GM18519 (cell line): ENCODE data around the gene FASTKD2.

Experiments
- ATAC-seq: cut with Tn5 transposase; IDR thresholded peaks from one replicate; pipeline ENCODE4 v1.9.1; 2021; ENCODE audit warnings: mild to moderate bottlenecking, moderate library complexity; ENCODE audit not compliant: unreplicated experiment, low FRiP score

FASTKD2 gene

DNA sequence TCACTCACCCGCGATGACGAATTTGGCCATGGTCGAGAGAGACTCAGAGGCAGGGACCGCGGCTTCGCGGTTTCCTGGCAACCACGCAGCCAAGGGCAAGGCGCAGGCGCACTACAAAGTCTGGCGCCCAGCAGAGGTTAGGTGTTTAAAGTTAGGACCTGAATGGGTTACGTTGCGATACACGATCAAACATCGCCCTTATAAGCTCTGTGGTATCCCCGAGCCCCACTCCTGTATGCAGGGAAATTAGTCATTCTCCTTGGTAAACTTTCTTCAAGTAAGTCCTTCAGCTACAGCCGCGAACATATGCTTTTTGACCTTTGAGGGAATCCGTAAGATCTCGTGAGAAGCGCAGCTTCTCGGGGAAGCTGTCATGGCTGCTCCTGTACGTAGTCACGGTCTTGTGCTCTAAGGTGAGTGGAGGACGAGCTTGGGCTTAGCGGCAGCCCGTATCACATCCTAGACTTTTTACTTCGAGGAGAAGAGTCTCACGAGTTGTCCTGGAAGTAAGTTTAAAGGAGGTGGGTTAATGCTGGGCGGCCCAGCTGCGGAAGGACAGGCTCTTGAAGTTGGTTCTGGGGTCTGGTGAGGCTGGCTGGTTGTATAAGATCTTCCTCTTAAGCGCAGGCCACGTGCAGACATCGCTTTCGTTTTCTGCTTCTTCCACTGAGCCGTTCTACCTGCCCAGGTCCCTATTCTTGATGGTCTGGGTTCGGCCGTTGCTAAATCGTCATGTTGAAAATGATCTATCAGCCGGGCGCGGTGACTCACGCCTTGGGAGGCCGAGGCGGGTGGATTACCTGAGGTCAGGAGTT is at the start of gene FASTKD2, which contains the start of gene MDH1B:
Gene FASTKD2, plus strand, starts transcription at position 365 of the 815 bp plus-strand sequence. CDS start 1,088 bp downstream, outside the sequence.
Gene MDH1B, minus strand, starts transcription at position 87 of the 815 bp plus-strand sequence. Its CDS starts 57 bp downstream, at position 30.
- ATAC-seq, result peak; percentile 83

DNA sequence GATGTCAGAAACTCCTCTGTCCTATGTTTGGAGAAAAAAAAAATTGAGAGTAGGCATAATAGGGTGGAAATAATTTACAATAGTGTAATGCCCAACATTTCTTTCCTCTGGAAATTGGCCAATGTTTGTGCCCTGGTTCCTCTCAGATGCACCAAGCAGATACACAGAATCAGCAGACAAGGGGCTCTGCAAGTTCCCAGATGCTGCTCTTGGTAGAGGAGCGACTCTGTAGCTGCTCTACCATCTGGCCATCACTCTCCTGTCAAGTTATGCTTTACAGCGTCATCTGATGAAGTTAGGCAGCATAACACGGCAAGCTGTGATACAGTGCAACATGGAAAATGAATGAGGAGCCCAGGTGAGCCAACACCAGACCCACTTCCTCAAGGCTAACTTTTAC is 48.8 kb upstream of the FASTKD2 start:
- no peak for ATAC-seq

- ATAC-seq, result no peak
Measured at GRCh38 chr2:206718296-206718695, 47.1 kb upstream of the FASTKD2 start, which contains the start of gene DYTN. TSS of gene DYTN (minus strand) at chr2:206718396. CDS start at chr2:206718279, 117 bp downstream.

DNA sequence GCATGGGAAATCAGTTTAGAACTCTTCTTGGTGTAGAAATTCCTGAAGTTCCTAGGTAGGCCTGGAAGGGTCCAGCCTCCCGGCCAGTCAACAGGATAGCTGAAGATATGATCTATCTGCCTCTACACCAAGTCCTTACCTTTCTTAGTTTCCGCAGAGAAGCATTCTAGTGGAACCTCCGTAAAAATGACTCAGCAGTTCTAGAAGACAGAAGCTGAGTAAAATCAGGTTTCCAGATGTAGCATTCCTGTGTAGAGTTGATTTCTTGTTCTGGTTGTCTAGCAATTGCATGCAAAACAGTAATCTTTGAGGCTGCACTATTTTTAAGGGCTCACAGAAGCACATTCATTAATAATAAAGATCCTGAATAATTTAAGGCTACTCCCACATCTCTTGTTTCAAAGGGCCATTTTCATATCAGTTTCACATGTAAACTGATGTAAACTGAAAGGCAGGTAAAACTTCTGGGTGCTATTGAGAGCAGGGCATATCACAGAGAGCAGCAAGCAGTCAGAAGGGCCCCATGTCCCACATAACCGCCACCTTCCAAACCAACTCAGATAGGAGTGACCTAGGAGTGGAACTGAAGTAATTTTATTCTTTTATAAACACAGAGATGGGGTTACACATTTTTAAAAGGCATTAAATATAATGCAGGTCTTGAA is 44.0 kb upstream of the FASTKD2 start:
- ATAC-seq, result peak; percentile 83

GRCh38 chr2:206723288-206723687 is 42.1 kb upstream of the FASTKD2 start:
- ATAC-seq, result no peak

DNA sequence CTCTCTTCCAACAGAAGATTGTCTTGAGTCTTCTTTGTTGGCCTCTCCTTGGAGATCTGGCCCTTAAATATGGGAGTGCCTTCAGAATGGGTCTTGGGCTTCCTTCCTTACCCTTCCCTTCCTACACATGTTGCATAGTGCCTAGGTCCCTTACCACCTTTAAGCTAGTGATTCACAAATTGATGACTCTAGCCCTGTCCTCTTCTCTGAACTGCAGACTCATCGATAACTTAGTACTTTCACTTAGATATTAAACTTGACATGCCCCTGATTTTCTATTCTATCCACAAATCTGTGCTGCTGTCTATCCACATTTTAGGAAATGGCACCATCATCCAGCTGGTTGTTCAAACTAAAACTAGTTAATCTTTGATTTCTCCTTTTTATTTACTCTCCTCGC is 38.1 kb upstream of the FASTKD2 start:
- no peak for ATAC-seq

DNA sequence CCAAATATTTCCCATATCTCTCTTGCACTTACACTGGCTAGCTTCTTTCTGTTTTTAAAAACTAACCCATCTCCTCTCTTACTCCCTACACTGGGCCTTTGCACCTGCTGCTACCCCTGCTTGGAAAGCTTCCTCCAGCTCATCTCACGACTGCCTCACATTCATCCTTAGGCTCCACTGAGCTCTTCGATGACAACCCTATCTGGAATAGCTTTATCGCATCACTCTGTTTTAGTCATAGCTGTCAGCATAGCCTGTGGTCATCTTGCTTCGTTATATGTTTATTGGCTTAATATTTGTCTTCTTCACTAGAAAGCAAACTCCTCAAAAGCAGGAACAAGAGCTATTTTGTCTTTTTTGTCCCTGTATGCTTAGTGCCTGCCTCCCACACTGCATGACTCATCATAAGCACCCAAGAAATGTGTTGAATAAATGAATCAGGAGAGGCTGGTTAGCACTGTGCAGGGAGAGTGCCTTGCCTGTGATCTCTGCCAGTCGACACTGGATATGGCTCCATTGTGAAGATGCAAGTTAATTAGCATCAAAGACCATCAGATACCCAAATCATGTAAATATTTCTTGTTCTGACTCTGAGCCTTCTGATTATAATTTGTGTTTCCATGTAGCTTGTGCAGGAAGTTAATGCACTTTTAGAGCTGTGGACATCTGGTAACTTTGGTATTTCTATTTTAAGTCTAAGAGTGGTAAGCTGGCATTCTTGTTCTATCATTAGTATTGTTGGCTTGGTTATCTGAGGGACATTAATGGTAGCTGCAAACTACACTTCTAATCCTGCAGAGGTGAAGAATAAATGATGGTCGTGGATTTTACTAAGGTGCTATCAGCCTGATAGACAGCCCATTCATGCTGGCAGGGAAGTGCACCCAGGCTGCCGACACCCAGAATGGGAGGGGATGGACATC is 36.9 kb upstream of the FASTKD2 start:
- no peak for ATAC-seq

- ATAC-seq, result no peak
Measured at GRCh38 chr2:206733341-206733740, 32.1 kb upstream of the FASTKD2 start.

DNA sequence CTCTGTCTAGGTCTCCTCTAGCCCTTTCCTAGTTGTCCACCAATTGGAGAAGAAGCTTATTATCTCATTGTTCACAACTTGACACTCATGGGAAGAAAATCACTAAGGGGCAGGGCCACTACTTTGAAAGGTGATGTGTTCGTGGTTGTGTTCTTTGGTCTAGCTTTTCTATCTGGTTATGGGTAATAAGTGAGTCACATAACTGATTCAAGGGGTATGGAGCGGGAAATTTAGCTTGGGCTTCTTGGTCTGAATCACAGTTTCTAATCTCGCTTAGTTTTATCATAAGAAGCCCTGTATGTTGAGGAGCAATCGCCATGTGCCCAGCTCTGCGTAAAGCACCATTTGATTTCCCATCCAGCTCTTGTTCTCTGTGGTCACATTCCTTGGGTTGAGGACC is 28.5 kb upstream of the FASTKD2 start:
- ATAC-seq, result no peak

DNA sequence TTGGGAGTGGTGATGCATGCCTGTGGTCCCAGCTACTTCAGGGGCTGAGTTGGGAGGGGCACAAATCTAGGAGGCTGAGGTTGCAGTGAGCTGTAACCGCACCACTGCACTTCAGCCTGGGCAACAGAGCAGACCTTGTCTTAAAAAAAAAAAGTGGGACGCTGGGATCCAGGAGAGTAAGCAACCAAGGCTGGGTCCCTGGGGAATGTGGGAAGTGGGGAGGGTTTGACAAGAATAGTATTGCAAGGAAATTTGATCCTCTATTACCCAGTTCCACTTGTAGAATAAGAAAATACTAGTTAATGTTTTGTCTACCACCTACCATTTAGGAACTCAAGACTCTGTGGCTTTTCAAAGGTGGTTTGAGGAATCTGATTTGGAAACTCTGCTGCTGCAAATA is 26.1 kb upstream of the FASTKD2 start:
- ATAC-seq, result no peak

- ATAC-seq, result no peak
Measured at GRCh38 chr2:206740800-206741199, 24.6 kb upstream of the FASTKD2 start.

GRCh38 chr2:206756816-206757215 is 8.6 kb upstream of the FASTKD2 start:
- no peak for ATAC-seq

DNA sequence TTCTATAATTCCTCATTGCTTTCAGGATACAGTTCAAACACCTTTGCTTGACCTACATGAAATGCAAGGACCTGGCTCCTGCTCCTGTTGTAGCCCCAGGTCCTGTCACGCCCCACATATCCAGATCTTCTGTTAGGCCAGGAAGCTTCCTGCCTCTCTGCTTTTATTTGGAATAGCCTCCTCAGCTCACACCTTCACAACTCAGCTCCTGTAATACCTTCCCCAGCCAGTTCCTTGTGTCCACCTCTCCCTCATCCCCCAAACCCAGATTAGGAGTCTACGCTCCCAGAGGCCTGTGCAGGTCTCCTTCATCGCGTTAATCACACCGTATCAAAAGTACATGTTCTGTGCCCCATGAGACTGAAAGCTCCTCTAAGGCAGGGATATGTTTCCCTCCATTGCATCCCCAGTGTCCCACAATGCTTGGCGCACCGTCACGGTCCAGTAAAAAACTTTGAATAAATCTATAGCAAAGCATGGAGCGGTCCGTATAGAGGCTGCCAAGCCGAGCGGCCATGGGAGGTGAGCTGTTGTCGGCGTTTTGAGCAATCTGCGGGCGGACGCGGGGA is 649 bp upstream of the FASTKD2 start:
- peak; percentile 3 for ATAC-seq

DNA sequence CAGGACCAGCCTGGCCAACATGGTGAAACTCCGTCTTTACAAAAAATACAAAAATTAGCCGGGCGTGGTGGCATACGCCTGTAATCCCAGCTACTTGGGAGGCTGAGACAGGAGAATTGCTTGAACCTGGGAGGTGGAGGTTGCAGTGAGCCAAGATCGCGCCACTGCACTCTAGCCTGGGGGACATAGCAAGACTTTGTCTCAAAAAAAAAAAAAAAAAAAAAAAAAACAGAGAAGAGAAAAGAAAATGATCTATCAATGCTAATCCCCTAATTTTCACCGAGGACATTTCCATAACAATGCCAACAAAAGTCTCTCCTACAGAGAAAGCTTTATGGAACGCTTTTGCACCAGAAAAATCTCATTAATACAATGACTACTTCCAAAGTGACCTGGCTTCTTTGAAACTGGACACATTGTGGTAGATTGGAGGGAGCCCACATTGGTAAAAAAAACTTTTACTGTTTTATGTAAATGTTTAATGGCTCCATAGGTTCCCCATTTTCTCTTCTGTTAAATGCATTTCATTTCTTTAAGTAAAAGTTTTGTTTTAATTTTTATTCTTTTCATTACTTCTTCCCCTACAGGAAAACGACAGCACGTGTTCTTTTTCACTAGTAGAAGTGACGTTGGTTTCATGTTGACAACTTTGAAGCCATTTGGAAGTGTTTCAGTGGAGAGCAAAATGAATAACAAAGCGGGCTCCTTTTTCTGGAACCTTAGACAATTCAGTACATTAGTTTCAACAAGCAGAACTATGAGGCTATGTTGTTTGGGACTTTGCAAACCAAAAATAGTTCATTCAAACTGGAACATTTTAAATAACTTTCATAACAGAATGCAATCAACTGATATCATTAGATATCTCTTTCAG is 888 bp downstream of the FASTKD2 start:
- ATAC-seq, result no peak

- no peak for ATAC-seq
Measured at GRCh38 chr2:206774871-206775270, 9.5 kb downstream of the FASTKD2 start.

GRCh38 chr2:206776432-206776831 is 11.0 kb downstream of the FASTKD2 start:
- ATAC-seq, result no peak

DNA sequence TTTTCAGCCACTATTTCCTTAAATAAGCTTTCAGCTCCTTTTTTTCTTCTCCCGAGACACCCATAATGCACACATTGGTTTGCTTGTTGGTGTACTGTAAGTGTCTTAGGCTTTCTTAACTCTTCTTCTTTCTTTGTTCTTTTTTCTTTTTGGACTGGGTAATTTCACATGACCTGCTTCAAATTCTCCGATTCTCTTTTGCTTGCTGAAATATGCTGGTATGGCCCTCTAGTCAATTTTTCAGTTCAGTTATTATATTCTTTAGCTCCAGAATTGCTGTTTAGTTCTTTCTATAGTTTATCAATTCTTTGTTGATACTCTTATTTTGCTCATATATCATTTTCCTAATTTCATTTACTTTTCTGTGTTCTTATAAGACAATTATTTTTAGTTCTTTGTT is 15.3 kb downstream of the FASTKD2 start:
- no peak for ATAC-seq

GRCh38 chr2:206783718-206784117 is 18.3 kb downstream of the FASTKD2 start:
- ATAC-seq, result no peak
